ACC112 (cell line): Measurements from ENCODE around the gene MED13L.
"Not testable (repeated sequence)": the region's sequence is repeated elsewhere in the genome, so short reads cannot be mapped to it uniquely, and the experiment has no call there.

ENCODE experiments used
- H2AFZ ChIP-seq: fragments of 200-600 bp; sonication (generic); one replicate; pipeline ENCODE4 v1.6.0; 2017; ENCODE audit warnings: antibody characterized with exemption, low read length; ENCODE audit not compliant: unreplicated experiment
- H3K27ac ChIP-seq: fragments of 200-600 bp; sonication (generic); 2 replicates; pipeline ENCODE4 v1.5.1; 2014; ENCODE audit warnings: low read depth, mild to moderate bottlenecking, antibody characterized with exemption, low read length, moderate library complexity
- H3K27me3 ChIP-seq: fragments of 200-600 bp; sonication (generic); 2 replicates; pipeline ENCODE4 v1.6.1; 2014; ENCODE audit warnings: mild to moderate bottlenecking, antibody characterized with exemption, low read length, moderate library complexity, mixed read lengths; ENCODE audit not compliant: insufficient read depth
- H3K36me3 ChIP-seq: fragments of 200-600 bp; sonication (generic); 2 replicates; pipeline ENCODE4 v1.6.1; 2016; ENCODE audit warnings: mild to moderate bottlenecking, antibody characterized with exemption, low read length, moderate library complexity, mixed read lengths; ENCODE audit not compliant: insufficient read depth
- H3K4me1 ChIP-seq: fragments of 200-600 bp; sonication (generic); one replicate; pipeline ENCODE4 v1.6.1; 2016; ENCODE audit warnings: low read length, mixed read lengths; ENCODE audit not compliant: insufficient read depth, unreplicated experiment, control insufficient read depth
- H3K4me3 ChIP-seq: fragments of 200-600 bp; sonication (generic); 2 replicates; pipeline ENCODE4 v1.5.1; 2014; ENCODE audit warnings: mild to moderate bottlenecking, low read depth, low read length
- H3K79me2 ChIP-seq: fragments of 200-600 bp; sonication (generic); one replicate; pipeline ENCODE4 v1.6.0; 2016; ENCODE audit warnings: low read length; ENCODE audit not compliant: control insufficient read depth, unreplicated experiment, insufficient read depth

The MED13L gene

DNA sequence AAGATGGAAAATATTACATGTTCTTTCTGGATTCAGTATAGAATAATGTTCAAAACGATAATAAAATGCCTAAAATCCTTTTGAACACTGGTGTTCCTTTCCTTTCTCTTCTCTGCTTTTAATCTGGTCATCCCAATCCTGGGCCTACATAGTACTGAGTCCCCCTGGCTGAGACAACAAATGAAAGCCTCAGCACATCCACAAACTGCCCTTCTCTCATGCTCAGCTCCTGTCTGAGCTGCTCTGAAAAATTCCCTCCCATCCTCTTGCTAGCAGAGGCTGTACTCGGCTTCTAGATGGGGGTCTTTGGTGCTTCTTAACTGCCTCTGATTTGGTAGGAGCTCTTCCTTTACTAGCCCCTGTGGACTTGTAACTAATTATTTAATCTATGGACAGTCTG lies 232.3 kb downstream of the MED13L start:
- H3K79me2 ChIP-seq, result peaks cover 60% of the 10 kb centered on the region
- no peaks in the 10 kb centered on the region for H3K27me3 ChIP-seq
- peaks cover 4% of the 10 kb centered on the region; the same call in 1 of the 2 replicates for H3K36me3 ChIP-seq
- peaks cover 43% of the 10 kb centered on the region for H3K4me1 ChIP-seq
- no peak overlapping the region for H3K27ac ChIP-seq
- H2AFZ ChIP-seq, result no peak overlapping the region
- H3K4me3 ChIP-seq, result no peak overlapping the region

- Histone ChIP-seq H3K4me3 (no peak overlapping the region), H3K27me3 (no peaks in the 10 kb centered on the region), H2AFZ (no peak overlapping the region), H3K27ac (no peak overlapping the region), H3K4me1 (peaks cover 31% of the 10 kb centered on the region), H3K36me3 (peaks cover 4% of the 10 kb centered on the region; the same call in 1 of the 2 replicates), H3K79me2 (peaks cover 59% of the 10 kb centered on the region)
These were observed 233.6 kb downstream of the MED13L start for GRCh38 chr12:116043659-116044535.

GRCh38 chr12:116040402-116040801 lies 237.1 kb downstream of the MED13L start:
- no peaks in the 10 kb centered on the region for H3K27me3 ChIP-seq
- H3K4me1 ChIP-seq, result peaks cover 21% of the 10 kb centered on the region
- no peak overlapping the region for H3K4me3 ChIP-seq
- H3K27ac ChIP-seq, result no peak overlapping the region
- H3K79me2 ChIP-seq, result peaks cover 68% of the 10 kb centered on the region
- H3K36me3 ChIP-seq, result peaks cover 4% of the 10 kb centered on the region; the same call in 1 of the 2 replicates
- H2AFZ ChIP-seq, result no peak overlapping the region

DNA sequence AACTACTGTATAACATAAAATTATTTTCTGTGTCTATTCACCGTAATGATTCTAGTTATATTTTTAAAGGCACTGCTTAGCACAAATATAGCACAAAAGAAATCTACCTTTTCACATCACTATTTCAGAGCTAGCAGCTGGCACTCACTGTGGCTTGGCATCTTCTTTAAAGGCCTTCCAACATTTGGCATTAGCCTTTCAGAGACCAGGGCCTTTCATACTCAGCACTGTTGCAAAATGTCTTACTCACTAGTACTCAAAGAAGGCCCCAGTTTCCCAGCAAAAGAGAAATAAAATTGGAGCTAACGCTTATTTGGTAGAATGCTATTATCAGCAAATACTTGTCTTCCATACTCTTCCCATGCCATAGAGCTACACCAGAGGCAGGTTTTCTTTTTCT lies 238.4 kb downstream of the MED13L start:
- H2AFZ ChIP-seq, result no peak overlapping the region
- peaks cover 4% of the 10 kb centered on the region; the same call in 1 of the 2 replicates for H3K36me3 ChIP-seq
- no peak overlapping the region for H3K4me3 ChIP-seq
- H3K27ac ChIP-seq, result no peak overlapping the region
- H3K27me3 ChIP-seq, result no peaks in the 10 kb centered on the region
- H3K4me1 ChIP-seq, result peaks cover 9% of the 10 kb centered on the region
- H3K79me2 ChIP-seq, result peaks cover 64% of the 10 kb centered on the region

- H3K4me3 ChIP-seq, result no peak overlapping the region
- H2AFZ ChIP-seq, result no peak overlapping the region
- H3K79me2 ChIP-seq, result peaks cover 56% of the 10 kb centered on the region
- H3K27me3 ChIP-seq, result no peaks in the 10 kb centered on the region
- H3K36me3 ChIP-seq, result peaks cover 4% of the 10 kb centered on the region; the same call in 1 of the 2 replicates
- peaks cover 9% of the 10 kb centered on the region for H3K4me1 ChIP-seq
- no peak overlapping the region for H3K27ac ChIP-seq
These were observed 239.3 kb downstream of the MED13L start for GRCh38 chr12:116037941-116038837.

DNA sequence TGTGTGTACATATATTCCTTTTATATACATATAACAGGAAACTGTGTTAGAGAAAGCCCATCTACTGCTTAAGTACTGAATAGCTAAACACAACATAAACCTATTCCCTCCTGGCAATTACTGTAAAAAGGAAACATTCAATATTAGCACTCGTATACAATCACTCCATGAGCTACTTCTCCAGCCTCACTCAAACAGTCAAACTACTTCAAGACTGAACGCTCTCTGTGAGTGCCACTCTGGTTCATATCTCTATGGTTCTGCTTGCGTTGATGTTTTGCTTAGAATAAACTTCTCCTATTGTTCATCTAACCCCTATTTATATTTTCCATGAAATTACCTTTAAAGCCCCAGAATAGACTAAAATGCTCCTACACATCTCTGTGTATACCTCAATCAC lies 243.7 kb downstream of the MED13L start:
- Histone ChIP-seq H3K4me3 (no peak overlapping the region), H2AFZ (no peak overlapping the region), H3K27ac (no peak overlapping the region), H3K4me1 (no peaks in the 10 kb centered on the region), H3K27me3 (no peaks in the 10 kb centered on the region), H3K79me2 (peaks cover 59% of the 10 kb centered on the region), H3K36me3 (no peaks in the 10 kb centered on the region)

GRCh38 chr12:116031624-116032023 lies 245.9 kb downstream of the MED13L start:
- not testable (repeated sequence) for H3K4me1 ChIP-seq, H2AFZ ChIP-seq, H3K27me3 ChIP-seq, H3K27ac ChIP-seq, H3K4me3 ChIP-seq, H3K36me3 ChIP-seq
- H3K79me2 ChIP-seq, result peaks cover 58% of the 10 kb centered on the region

- H3K79me2 ChIP-seq, result peaks cover 54% of the 10 kb centered on the region
- no peaks in the 10 kb centered on the region for H3K4me1 ChIP-seq
- H3K27ac ChIP-seq, result no peak overlapping the region
- H3K4me3 ChIP-seq, result no peak overlapping the region
- H3K27me3 ChIP-seq, result no peaks in the 10 kb centered on the region
- H3K36me3 ChIP-seq, result no peaks in the 10 kb centered on the region
- no peak overlapping the region for H2AFZ ChIP-seq
These were observed 248.9 kb downstream of the MED13L start for GRCh38 chr12:116028619-116029018.

DNA sequence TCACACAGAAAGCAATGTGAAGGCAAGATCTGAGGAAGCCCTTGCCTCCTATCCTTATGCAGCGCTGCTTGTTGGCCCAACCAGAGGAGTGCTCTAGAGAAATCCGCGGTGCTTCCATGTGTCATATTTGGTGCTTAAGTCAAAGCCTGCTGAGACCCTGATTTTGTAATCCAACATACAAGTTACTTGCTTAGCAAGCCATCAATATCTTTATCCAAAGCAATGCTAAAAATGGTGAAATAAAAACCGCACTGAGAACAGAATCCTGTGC lies 250.0 kb downstream of the MED13L start:
- no peak overlapping the region for H2AFZ ChIP-seq
- no peak overlapping the region for H3K4me3 ChIP-seq
- H3K4me1 ChIP-seq, result no peaks in the 10 kb centered on the region
- H3K79me2 ChIP-seq, result peaks cover 58% of the 10 kb centered on the region
- H3K27me3 ChIP-seq, result no peaks in the 10 kb centered on the region
- H3K36me3 ChIP-seq, result no peaks in the 10 kb centered on the region
- H3K27ac ChIP-seq, result no peak overlapping the region

DNA sequence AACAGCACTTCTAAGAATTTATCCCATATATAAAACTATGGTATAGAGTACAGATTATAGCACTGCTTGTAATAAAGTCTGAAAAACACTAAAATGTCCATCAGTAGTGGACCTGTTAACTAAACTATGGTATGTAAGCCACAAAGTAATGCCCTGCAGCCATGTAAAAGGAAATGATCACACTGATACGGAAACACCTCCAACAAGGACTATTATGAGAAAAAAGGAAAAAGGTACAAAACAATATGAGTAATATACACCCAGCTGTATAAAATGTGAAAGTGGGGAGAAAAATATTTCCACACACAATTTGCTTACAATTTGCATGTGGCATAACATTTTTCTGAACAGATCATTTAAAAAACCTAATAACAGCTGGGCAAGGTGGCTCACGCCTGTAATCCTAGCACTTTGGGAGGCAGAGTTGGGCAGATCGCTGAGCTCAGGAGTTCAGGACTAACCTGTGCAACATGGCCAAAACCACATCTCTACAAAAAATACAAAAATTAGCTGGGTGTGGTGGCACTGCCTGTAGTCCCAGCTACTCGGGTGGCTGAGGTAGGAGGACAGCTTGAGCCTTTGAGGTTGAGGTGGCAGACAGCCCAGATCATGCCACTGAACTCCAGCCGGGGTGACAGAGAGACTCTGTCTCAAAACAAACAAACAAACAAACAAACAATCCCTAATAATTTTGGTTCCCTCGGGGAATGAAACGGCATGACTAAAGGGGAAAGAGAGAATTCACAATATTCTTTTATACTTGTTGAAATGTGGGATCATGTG lies 250.5 kb downstream of the MED13L start:
- Histone ChIP-seq H2AFZ (no peak overlapping the region), H3K4me1 (no peaks in the 10 kb centered on the region), H3K4me3 (no peak overlapping the region), H3K27ac (no peak overlapping the region), H3K79me2 (peaks cover 55% of the 10 kb centered on the region), H3K36me3 (no peaks in the 10 kb centered on the region), H3K27me3 (no peaks in the 10 kb centered on the region)
